Measurements from ENCODE around the gene DBT.

- TF ChIP-seq, protein P1, sequence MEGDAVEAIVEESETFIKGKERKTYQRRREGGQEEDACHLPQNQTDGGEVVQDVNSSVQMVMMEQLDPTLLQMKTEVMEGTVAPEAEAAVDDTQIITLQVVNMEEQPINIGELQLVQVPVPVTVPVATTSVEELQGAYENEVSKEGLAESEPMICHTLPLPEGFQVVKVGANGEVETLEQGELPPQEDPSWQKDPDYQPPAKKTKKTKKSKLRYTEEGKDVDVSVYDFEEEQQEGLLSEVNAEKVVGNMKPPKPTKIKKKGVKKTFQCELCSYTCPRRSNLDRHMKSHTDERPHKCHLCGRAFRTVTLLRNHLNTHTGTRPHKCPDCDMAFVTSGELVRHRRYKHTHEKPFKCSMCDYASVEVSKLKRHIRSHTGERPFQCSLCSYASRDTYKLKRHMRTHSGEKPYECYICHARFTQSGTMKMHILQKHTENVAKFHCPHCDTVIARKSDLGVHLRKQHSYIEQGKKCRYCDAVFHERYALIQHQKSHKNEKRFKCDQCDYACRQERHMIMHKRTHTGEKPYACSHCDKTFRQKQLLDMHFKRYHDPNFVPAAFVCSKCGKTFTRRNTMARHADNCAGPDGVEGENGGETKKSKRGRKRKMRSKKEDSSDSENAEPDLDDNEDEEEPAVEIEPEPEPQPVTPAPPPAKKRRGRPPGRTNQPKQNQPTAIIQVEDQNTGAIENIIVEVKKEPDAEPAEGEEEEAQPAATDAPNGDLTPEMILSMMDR (IDR thresholded peaks at IDR 0.05) = no peak
- TF ChIP-seq EZH2 (IDR thresholded peaks at IDR 0.05; ENCODE audit: borderline replicate concordance, insufficient read depth, low read depth, low read length, poor library complexity, severe bottlenecking) = no peak
Measured at GRCh38 chr1:100184536-100184935, 65.1 kb downstream of the DBT start.

Measured in B cell (primary cell).